Stimulated activated CD4-positive, alpha-beta T cell treated with anti-CD3 and anti-CD28 coated beads, Interleukin-12 subunit alpha, Interleukin-12 subunit beta, amount 100 ng/mL, for 48 hours (primary cell): Measurements from ENCODE around the gene APBB2.
A peak's percentile ranks its signal among the peaks of the same experiment; 100 is the strongest.

Experiments used
- DNase-seq, 3 donors: peaks; one replicate each; pipeline ENCODE4 v3.0.0-alpha.2; 2020; ENCODE audit warnings: low read depth in 2 of 3, low spot score in 1 of 3

APBB2 gene

GRCh38 chr4:40987151-40987550 lies 227.2 kb downstream of the APBB2 start:
- DNase-seq = no peak

DNA sequence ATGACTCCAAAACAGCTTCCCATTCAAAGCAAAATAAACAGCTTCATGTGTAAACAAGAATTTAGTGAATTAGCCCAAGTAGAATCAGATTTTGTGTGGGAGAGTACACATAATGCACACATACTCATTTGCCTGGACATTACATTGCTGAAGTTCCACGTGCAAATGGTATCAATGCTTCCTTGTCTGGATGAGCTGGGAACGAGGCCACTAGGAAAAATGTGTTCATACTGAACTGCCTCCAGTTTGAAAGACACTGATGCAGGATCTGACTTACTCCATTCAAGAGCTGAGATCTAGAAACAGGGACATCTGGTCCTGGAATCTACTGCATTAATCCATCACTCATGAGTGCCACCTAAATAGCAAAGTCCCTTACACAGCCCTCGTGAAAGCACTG lies 228.0 kb downstream of the APBB2 start:
- DNase-seq = no peak

- DNase-seq = no peak
Observed at GRCh38 chr4:40984051-40984450, 230.3 kb downstream of the APBB2 start.

DNA sequence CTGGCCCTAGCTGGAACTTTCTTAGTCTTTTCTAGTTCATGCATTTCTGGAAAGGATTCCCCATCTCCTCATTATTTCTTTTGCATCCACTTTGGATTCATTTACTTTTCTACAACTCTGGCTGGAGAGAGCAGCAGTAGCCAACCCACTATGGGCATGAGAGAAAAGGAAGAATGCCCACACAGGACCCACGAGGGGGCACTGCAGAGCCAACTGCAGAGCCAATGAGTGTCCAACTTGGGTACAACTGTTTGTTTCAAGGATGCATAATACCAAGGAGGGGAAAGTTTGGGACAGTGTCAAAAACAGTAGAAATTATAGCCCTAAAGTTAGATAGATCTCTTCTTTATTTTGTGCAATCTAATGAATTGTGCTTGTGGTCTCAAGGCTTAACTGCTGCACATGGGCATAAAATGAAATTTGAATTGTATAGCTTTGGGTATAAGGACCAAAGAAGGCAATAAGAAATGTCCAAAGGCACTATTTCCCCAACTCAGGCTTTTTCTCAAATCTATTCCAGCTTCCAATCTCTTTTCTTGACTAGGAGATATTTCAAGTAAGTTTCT lies 233.9 kb downstream of the APBB2 start:
- DNase-seq = no peak

DNA sequence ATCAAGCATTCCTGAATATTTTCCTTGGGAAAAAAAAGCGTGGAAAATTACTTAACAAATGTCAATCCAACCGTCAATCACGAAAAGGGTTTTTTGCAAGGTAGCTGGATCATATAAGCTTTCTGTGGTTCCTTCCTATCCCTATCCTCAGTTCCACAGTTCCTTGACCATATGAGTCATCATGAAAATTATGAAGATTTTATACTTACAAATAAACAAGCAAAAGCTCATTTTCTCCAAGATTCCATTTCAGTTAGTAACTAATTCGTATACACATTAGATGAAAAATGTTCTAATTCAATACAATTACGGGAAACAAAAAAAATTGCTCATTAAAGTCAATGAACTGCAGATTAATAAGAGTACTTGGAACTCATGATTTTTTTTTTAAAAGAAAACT lies 235.8 kb downstream of the APBB2 start:
- no peak for DNase-seq

- DNase-seq = peak in 1 of 3 donors; percentile 20
Observed at GRCh38 chr4:40976343-40976742, 238.0 kb downstream of the APBB2 start.

DNA sequence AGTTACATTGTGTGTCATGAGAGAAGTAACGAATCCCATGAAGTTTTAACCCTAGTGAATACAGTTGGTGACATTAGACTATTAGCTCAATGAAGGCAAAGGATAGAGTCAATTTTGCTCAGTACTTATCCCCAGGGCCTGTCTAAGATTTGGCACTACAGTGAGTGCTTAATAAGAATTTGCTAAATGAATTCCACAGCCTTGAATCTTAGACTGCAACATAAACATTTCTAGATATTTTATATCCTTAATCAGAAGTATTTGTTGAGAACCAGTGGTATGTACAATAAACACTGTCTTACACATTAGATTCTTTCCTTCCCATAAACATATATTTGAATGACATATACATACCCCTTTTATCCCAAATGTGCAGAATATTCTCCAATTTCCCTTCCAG lies 241.6 kb downstream of the APBB2 start:
- DNase-seq = no peak

GRCh38 chr4:40971338-40971737 lies 243.0 kb downstream of the APBB2 start:
- no peak for DNase-seq

DNA sequence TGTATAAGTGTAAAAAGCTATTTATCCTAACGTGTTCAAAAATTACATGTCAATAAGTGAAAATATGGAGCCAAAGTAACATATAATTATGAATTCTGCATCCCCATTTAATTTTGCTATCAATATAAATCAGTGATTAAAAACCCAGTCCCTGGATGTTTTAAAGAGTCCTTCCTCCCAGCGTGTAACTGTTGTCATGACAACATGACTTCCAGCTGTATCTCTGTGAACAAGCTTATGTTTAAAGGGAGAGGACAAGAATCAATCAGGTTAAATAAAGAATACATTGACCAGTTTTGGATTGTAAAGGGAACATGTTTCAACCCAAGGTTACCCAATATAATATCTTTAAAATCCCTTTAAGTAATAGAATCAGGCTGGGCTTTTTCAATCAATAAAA lies 244.8 kb downstream of the APBB2 start:
- DNase-seq = no peak

- no peak for DNase-seq
Observed at GRCh38 chr4:40967550-40967949, 246.8 kb downstream of the APBB2 start.

- no peak for DNase-seq
Observed at GRCh38 chr4:40966091-40966490, 248.3 kb downstream of the APBB2 start.

- no peak for DNase-seq
Observed at GRCh38 chr4:40963897-40964478, 250.4 kb downstream of the APBB2 start.

- DNase-seq = no peak
Observed at GRCh38 chr4:40962551-40963180, 251.7 kb downstream of the APBB2 start.

DNA sequence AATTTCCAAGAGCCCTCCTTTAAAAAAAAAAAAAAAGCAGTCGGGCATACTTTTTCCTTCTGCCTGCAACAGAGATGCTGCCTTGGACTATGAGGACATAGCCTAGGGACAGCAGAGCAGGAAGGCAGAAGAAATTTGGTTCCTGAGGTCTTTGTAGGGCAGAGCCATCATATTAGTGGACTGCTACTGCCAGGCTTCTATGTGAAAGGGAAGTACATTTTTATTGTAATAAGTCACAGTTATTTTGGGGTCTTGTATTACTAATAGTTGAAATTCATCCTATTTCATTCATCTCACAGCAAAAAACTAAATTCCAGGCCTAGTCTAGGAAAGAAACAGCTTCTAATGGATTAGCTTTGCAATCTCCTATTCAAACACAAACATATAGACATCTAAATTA lies 253.4 kb downstream of the APBB2 start:
- DNase-seq = no peak

DNA sequence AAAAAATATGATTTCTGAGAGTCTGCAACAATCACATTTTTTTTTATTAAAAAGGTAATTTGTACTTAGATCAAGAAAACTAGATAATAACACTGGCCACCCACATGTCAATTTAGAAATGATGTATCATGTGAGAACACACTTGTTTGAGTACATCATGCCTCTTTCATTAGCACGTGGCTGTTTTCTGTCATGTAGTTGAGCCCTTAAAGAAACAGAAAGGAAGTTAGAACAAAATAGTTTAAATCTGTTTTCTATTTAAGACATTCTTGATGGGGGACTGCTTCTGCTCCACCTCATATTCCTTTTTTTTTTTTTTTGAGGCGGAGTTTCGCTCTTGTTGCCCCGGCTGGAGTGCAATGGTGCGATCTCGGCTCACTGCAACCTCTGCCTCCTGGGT lies 257.1 kb downstream of the APBB2 start:
- DNase-seq = no peak

DNA sequence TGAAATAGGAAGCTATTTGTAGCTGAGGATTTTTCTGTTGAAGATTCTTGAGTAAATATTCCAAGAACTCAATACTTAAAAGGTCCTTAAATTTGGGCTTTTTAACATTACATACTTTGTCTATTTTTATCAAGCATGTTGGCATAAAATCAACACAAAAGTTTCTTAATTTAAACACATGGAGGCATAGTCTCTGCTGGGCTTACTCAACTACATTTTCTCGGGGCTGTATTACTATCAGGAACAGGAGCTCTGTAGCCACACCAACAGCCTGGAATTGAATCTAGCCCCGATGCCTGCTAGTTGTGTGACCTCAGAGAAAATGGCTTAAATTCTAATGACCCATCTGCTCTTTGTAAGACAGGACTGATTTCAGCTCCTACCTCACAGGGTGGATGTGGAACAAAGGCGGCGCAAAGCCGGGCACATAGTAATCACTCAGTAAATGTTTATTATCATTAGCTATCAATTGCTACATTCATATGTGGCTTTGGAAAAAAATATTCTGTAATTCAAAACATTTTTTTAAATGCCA lies 257.6 kb downstream of the APBB2 start:
- DNase-seq = no peak

- DNase-seq = no peak
Observed at GRCh38 chr4:40954088-40954668, 260.2 kb downstream of the APBB2 start.

DNA sequence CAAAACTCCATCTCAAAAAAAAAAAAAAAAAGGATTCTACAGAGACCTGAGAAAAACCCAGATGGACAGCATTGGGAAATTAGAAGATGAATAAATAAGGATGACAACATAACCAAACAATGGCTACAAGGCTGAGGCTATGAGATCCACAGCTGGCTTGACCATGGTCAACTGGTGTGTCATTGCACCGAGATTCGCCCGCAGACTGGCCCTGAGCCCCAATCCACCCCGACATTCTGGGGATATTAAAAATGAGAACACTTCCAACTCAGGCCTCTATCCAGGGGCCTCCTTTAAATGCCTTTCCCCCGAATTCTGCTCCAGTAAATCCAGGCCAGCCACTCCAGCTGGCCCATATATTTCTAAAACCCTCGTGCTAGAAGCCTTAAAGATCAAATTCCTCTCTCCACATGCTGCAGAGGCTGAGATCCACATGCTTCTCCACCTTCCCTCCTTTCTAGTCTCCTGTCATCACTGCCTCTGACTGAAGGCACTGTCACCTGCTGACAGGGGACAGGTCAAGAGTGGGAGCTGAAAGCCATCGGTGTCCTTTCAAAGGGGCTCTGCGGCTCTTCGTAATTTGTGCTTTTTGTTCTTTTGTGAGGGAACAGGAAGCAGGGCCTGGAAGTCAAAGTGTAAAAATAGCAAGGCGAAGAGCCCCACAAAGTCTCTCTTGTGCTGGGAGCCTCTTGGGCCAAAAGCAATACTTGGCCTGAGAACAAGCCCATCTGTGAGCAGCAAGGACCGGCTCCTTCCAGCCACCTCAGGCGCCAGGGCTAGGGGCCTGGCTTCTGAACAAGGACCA lies 260.9 kb downstream of the APBB2 start:
- no peak for DNase-seq

DNA sequence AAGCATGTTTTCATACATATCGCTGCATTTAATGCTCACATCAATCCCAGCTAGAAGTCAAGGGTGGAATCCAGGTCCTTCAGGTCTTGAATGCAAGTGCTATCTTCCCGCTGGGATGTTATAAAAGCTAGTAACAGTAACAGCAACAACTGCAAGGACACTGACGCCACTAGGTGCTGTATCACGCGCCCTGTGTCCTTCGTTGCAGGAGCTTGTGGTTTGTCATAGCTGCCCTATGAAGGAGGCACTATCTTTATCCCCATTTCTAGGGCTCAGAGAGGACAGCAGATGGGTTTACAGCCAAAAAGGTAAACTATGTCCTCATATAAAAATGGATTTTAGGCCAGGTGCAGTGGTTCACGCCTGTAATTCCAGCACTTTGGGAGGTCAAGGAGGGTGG lies 261.7 kb downstream of the APBB2 start:
- DNase-seq = no peak

- DNase-seq = no peak
Observed at GRCh38 chr4:40952217-40952616, 262.1 kb downstream of the APBB2 start.

- no peak for DNase-seq
Observed at GRCh38 chr4:40951026-40951425, 263.3 kb downstream of the APBB2 start.
